ENCODE measurements around the gene ERBIN.

DNA sequence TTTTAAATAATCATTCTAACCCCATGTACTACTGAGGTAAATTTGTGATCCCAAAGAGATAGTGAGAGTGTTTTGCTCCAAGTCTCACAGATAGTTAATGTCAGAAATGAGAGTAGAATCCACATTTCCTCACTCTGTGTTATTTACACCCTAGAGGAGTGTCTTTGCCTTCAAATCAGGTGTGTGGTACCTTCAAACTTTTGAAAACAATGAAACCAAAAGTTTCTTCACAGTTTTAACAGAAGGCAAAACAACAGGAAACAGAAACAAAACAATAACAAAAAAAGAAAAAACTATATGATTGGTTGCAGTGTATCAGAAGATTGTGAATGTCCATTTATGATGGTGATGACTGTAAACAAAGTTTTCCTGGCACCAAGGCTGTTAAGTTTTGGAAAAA is 85.9 kb downstream of the ERBIN start:
- TF ChIP-seq, protein P1, sequence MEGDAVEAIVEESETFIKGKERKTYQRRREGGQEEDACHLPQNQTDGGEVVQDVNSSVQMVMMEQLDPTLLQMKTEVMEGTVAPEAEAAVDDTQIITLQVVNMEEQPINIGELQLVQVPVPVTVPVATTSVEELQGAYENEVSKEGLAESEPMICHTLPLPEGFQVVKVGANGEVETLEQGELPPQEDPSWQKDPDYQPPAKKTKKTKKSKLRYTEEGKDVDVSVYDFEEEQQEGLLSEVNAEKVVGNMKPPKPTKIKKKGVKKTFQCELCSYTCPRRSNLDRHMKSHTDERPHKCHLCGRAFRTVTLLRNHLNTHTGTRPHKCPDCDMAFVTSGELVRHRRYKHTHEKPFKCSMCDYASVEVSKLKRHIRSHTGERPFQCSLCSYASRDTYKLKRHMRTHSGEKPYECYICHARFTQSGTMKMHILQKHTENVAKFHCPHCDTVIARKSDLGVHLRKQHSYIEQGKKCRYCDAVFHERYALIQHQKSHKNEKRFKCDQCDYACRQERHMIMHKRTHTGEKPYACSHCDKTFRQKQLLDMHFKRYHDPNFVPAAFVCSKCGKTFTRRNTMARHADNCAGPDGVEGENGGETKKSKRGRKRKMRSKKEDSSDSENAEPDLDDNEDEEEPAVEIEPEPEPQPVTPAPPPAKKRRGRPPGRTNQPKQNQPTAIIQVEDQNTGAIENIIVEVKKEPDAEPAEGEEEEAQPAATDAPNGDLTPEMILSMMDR (conservative IDR thresholded peaks at IDR 0.05 in 1 of 2, IDR thresholded peaks at IDR 0.05 in 1 of 2; ENCODE audit: low read depth in 1 of 2, low read length in 2 of 2): no peak
- no peak for TF ChIP-seq EZH2 (IDR thresholded peaks at IDR 0.05; ENCODE audit: low read length, missing control alignments)

Measured in fibroblast of lung (primary cell).